Colonic mucosa (tissue), 4 donors: ENCODE data around the gene ATP10D. TPM values are rescaled to one million over a fixed set of nuclear protein-coding genes. Genes with fewer than 3 reads are reported as not detected.

ENCODE experiments used
- DNase-seq: peaks from one replicate; pipeline ENCODE4 v3.0.0-alpha.2; 2020
- H3K27ac ChIP-seq: fragments of 200-600 bp; one replicate; pipeline ENCODE4 v1.8.0; 2021
- H3K27me3 ChIP-seq: fragments of 200-600 bp; one replicate; pipeline ENCODE4 v1.8.0; 2021
- H3K36me3 ChIP-seq: fragments of 200-600 bp; one replicate; pipeline ENCODE4 v1.8.0; 2021
- H3K4me1 ChIP-seq: fragments of 200-600 bp; one replicate; pipeline ENCODE4 v1.8.0; 2021; ENCODE audit warnings: mild to moderate bottlenecking
- H3K4me3 ChIP-seq: fragments of 200-600 bp; one replicate; pipeline ENCODE4 v1.8.0; 2021
- H3K9ac ChIP-seq, 2 donors: one replicate each; pipeline ENCODE4 v1.7.0; 2013; ENCODE audit warnings: control low read depth in 2 of 2, low read depth in 2 of 2, low read length in 2 of 2
- H3K9me3 ChIP-seq: fragments of 200-600 bp; one replicate; pipeline ENCODE4 v1.8.0; 2021
- intact Hi-C: fragments of 100-400 bp; cut with DNase I; formaldehyde crosslinking; loops from one replicate; pipeline ENCODE4 v1.14.1; 2022
- total RNA-seq, 2 donors: library from RNA; stranded (reverse); fragmentation: NEBNext Ultra II Directional in 1 of 2; extraction: Animal tissue kit (Norgen Biotek cat#: 25700) in 1 of 2; gene quantifications; one replicate each; pipeline ENCODE4 v1.2.1, GENCODE V29; 2021
- TF ChIP-seq, protein P1 (sequence below): fragments of 200-600 bp; IDR thresholded peaks from one replicate; pipeline ENCODE4 v1.8.0; 2022; ENCODE audit warnings: antibody characterized with exemption, mild to moderate bottlenecking
- donor health status: healthy.
- donor health status: DM: no; HTN: no; CAD: no.
- donor health status: DM: no; HTN: no; CAD: no.

Gene ATP10D
- total RNA-seq, 2 donors from 2014 or later, result 8.6 to 11.3 TPM

GRCh38 chr4:47561331-47561730 lies 76.3 kb downstream of the ATP10D start:
- Histone ChIP-seq H3K36me3 (no peaks in the 10 kb centered on the region), H3K4me1 (no peaks in the 10 kb centered on the region), H3K9me3 (no peaks in the 10 kb centered on the region), H3K9ac (no peak overlapping the region), H3K27ac (no peak overlapping the region), H3K4me3 (no peak overlapping the region), H3K27me3 (no peaks in the 10 kb centered on the region)
- TF ChIP-seq, protein P1, sequence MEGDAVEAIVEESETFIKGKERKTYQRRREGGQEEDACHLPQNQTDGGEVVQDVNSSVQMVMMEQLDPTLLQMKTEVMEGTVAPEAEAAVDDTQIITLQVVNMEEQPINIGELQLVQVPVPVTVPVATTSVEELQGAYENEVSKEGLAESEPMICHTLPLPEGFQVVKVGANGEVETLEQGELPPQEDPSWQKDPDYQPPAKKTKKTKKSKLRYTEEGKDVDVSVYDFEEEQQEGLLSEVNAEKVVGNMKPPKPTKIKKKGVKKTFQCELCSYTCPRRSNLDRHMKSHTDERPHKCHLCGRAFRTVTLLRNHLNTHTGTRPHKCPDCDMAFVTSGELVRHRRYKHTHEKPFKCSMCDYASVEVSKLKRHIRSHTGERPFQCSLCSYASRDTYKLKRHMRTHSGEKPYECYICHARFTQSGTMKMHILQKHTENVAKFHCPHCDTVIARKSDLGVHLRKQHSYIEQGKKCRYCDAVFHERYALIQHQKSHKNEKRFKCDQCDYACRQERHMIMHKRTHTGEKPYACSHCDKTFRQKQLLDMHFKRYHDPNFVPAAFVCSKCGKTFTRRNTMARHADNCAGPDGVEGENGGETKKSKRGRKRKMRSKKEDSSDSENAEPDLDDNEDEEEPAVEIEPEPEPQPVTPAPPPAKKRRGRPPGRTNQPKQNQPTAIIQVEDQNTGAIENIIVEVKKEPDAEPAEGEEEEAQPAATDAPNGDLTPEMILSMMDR, result no peak
- no peak for DNase-seq
- intact Hi-C loops, result loop anchor here (10.0 kb wide), 1 partner anchor 97 kb away; the partner anchor contains the start of gene COMMD8

DNA sequence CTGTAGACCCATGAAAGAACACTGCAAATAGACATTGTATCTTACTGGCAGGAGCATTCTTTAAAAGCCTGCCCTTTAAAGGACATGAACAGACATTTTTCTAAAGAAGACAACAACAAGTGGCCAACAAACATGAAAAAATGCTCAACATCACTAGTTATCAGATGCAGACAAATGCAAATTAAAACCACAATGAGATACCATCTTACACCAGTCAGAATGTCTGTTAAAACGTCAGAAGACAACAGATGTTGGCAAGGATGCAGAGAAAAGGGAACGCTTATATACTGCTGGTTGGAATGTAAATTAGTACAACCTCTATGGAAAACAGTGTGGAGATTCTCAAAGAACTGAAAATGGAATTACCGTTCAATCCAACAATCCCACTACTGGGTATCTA lies 77.2 kb downstream of the ATP10D start:
- Histone ChIP-seq H3K4me1 (no peaks in the 10 kb centered on the region), H3K27ac (no peak overlapping the region), H3K9me3 (no peaks in the 10 kb centered on the region), H3K27me3 (no peaks in the 10 kb centered on the region), H3K9ac (no peak overlapping the region), H3K4me3 (no peak overlapping the region), H3K36me3 (no peaks in the 10 kb centered on the region)
- intact Hi-C loops, result loop anchor here (10.0 kb wide), 1 partner anchor 97 kb away; the partner anchor contains the start of gene COMMD8
- TF ChIP-seq, protein P1, result no peak
- DNase-seq, result no peak

GRCh38 chr4:47566566-47566965 lies 81.5 kb downstream of the ATP10D start:
- Histone ChIP-seq H3K36me3 (no peaks in the 10 kb centered on the region), H3K4me3 (no peak overlapping the region), H3K4me1 (no peaks in the 10 kb centered on the region), H3K27ac (no peak overlapping the region), H3K9me3 (no peaks in the 10 kb centered on the region), H3K9ac (no peak overlapping the region), H3K27me3 (no peaks in the 10 kb centered on the region)
- intact Hi-C loops, result loop anchor here (10.0 kb wide), 1 partner anchor 102 kb away; the partner anchor contains the start of gene COMMD8
- TF ChIP-seq, protein P1, result no peak
- DNase-seq, result no peak

DNA sequence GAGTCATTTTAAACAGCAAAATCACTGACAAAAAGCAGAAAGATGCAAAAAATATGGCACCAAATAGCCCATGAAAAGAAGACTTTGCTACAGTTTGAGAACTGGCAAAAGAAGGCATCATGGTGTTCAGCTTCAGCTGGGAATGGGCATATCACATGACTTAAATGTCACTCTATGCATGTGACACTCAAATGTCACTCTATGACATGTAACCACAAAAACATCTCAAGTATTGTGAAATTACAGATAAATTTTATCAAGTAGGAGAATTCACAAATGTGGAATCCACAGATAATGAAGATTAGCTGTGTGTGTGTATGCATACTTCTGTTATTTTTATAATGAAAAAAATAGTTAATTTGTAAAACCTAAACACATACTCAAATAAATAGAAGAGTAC lies 81.9 kb downstream of the ATP10D start:
- H3K27ac ChIP-seq, result no peak overlapping the region
- intact Hi-C loops, result loop anchor here (10.0 kb wide), 1 partner anchor 102 kb away; the partner anchor contains the start of gene COMMD8
- no peak overlapping the region for H3K4me3 ChIP-seq
- no peaks in the 10 kb centered on the region for H3K9me3 ChIP-seq
- no peak overlapping the region for H3K9ac ChIP-seq
- no peaks in the 10 kb centered on the region for H3K27me3 ChIP-seq
- DNase-seq, result no peak
- no peaks in the 10 kb centered on the region for H3K36me3 ChIP-seq
- TF ChIP-seq, protein P1, result no peak
- H3K4me1 ChIP-seq, result no peaks in the 10 kb centered on the region

DNA sequence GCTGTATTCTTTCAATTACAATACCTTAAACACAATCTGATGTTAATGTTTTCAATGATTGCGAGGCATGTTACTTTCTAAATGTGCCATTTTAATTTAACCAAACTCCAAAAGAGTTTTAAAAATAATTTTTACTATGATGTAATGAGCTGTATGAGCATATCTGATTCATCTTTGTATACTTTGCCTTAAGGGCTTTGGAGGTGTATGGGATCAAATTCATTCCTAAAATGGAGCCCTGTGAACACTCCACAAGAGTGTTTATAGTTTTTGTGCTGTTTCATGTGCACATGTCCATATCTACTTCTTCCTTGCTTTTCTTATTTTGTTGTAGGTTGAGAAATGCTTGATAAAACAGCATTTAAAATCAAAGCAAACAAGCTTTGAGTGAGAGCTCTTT lies 82.4 kb downstream of the ATP10D start:
- Histone ChIP-seq H3K4me1 (no peaks in the 10 kb centered on the region), H3K4me3 (no peak overlapping the region), H3K27me3 (no peaks in the 10 kb centered on the region), H3K9me3 (no peaks in the 10 kb centered on the region), H3K36me3 (no peaks in the 10 kb centered on the region), H3K27ac (no peak overlapping the region), H3K9ac (no peak overlapping the region)
- TF ChIP-seq, protein P1, result no peak
- intact Hi-C loops, result loop anchor here (10.0 kb wide), 1 partner anchor 103 kb away; the partner anchor contains the start of gene COMMD8
- DNase-seq, result no peak
